ENCODE results near the gene AP2A2.
"Not testable (repeated sequence)": the region's sequence is repeated elsewhere in the genome, so short reads cannot be mapped to it uniquely, and the experiment has no call there.

AP2A2 gene

DNA sequence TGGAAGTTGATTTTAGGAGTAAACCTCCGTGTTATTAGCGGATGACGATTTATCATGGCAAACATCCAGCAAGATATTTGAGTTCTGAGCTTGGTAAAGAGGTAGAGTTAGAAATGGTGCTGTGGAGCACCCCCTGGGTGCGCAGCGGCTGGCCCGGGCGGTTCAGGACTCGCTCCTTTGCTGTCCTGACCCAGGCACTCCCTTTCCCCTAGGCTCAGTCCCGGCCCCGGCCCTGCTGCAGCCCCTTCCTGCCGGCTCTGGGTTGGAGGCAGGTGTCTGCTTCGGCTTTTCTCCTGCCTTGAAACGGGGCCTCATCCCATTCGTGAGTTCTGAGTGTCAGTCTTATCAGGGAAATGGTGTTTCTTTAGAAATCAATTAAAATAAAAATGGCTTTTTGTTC lies 33.4 kb downstream of the AP2A2 start:
- Histone ChIP-seq H3K9ac (ENCODE audit: low read length in 5 of 5) (no peak overlapping the region), H3K27ac (ENCODE audit: low read depth, low read length) (no peak overlapping the region), H3K36me3 (ENCODE audit: control insufficient read depth in 5 of 5, insufficient read depth in 5 of 5, low read length in 5 of 5) (peaks cover 0 to 54% (median 40%) of the 10 kb centered on the region in 5 donors), H3K9me3 (ENCODE audit: control insufficient read depth in 5 of 5, low read length in 5 of 5) (no peaks in the 10 kb centered on the region), H3K4me3 (ENCODE audit: low read depth in 1 of 5, low read length in 5 of 5) (no peak overlapping the region), H3K27me3 (ENCODE audit: control insufficient read depth in 5 of 5, insufficient read depth in 4 of 5, low read length in 5 of 5) (no peaks in the 10 kb centered on the region), H3K4me1 (ENCODE audit: control insufficient read depth in 5 of 5, insufficient read depth in 5 of 5, low read length in 5 of 5) (peaks cover 0 to 15% (median 7%) of the 10 kb centered on the region in 5 donors)

DNA sequence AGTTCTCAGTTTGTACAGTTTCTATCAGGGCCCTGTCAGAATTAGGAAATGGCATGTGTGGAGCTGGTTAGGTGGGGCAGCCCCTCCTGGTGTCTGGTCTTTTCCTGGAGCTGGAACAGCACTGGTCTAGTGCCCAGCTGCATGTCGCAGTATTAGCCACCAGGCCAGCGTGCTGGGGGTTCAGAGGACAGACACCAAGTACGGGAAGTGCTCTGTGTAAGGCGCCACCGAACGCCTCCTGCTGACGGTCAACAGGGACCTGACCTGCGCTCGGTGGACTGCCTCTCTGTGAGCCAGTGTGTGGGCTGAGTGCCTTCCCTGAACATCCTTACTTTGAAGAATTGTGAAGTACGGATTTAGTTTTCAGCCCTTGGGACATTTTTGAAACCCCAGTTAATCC lies 33.9 kb downstream of the AP2A2 start:
- Histone ChIP-seq H3K27ac (ENCODE audit: low read depth, low read length) (no peak overlapping the region), H3K9me3 (ENCODE audit: control insufficient read depth in 5 of 5, low read length in 5 of 5) (no peaks in the 10 kb centered on the region), H3K9ac (ENCODE audit: low read length in 5 of 5) (no peak overlapping the region), H3K36me3 (ENCODE audit: control insufficient read depth in 5 of 5, insufficient read depth in 5 of 5, low read length in 5 of 5) (peaks cover 0 to 59% (median 44%) of the 10 kb centered on the region in 5 donors), H3K27me3 (ENCODE audit: control insufficient read depth in 5 of 5, insufficient read depth in 4 of 5, low read length in 5 of 5) (no peaks in the 10 kb centered on the region), H3K4me1 (ENCODE audit: control insufficient read depth in 5 of 5, insufficient read depth in 5 of 5, low read length in 5 of 5) (peaks cover 0 to 9% (median 7%) of the 10 kb centered on the region in 5 donors), H3K4me3 (ENCODE audit: low read depth in 1 of 5, low read length in 5 of 5) (no peak overlapping the region)

DNA sequence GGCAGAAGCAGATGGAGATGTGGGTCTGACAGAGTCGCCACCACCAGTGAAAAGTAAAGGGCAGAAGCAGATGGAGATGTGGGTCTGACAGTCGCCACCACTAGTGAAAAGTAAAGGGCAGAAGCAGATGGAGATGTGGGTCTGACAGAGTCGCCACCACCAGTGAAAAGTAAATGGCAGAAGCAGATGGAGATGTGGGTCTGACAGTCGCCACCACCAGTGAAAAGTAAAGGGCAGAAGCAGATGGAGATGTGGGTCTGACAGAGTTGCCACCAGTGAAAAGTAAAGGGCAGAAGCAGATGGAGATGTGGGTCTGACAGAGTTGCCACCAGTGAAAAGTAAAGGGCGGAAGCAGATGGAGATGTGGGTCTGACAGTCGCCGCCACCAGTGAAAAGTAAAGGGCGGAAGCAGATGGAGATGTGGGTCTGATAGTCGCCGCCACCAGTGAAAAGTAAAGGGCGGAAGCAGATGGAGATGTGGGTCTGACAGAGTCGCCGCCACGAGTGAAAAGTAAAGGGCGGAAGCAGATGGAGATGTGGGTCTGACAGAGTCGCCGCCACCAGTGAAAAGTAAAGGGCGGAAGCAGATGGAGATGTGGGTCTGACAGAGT lies 35.7 kb downstream of the AP2A2 start:
- H3K36me3 ChIP-seq (ENCODE audit: control insufficient read depth in 5 of 5, insufficient read depth in 5 of 5, low read length in 5 of 5): peaks cover 0 to 61% (median 45%) of the 10 kb centered on the region in 5 donors
- not testable (repeated sequence) for H3K9ac ChIP-seq (ENCODE audit: low read length in 5 of 5); H3K27me3 ChIP-seq (ENCODE audit: control insufficient read depth in 5 of 5, insufficient read depth in 4 of 5, low read length in 5 of 5); H3K4me3 ChIP-seq (ENCODE audit: low read depth in 1 of 5, low read length in 5 of 5); H3K4me1 ChIP-seq (ENCODE audit: control insufficient read depth in 5 of 5, insufficient read depth in 5 of 5, low read length in 5 of 5); H3K27ac ChIP-seq (ENCODE audit: low read depth, low read length); H3K9me3 ChIP-seq (ENCODE audit: control insufficient read depth in 5 of 5, low read length in 5 of 5)

DNA sequence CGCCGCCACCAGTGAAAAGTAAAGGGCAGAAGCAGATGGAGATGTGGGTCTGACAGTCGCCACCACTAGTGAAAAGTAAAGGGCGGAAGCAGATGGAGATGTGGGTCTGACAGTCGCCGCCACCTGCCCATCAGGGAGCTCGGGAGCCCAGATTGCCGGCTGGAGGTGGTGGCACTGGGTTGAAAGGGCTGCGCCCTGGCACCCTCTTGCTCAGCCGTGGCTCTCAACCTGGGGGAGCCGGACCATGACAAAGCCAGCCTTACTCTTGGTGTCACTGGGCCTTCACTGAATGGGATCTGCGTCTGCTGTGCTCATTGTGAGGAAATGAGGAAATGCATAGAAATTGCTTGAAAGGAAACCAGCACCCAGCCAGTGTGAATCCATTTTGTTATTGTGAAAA lies 36.3 kb downstream of the AP2A2 start:
- Histone ChIP-seq H3K27ac (ENCODE audit: low read depth, low read length) (no peak overlapping the region), H3K9ac (ENCODE audit: low read length in 5 of 5) (no peak overlapping the region), H3K27me3 (ENCODE audit: control insufficient read depth in 5 of 5, insufficient read depth in 4 of 5, low read length in 5 of 5) (no peaks in the 10 kb centered on the region), H3K36me3 (ENCODE audit: control insufficient read depth in 5 of 5, insufficient read depth in 5 of 5, low read length in 5 of 5) (peaks cover 0 to 58% (median 43%) of the 10 kb centered on the region in 5 donors), H3K4me3 (ENCODE audit: low read depth in 1 of 5, low read length in 5 of 5) (no peak overlapping the region), H3K9me3 (ENCODE audit: control insufficient read depth in 5 of 5, low read length in 5 of 5) (no peaks in the 10 kb centered on the region), H3K4me1 (ENCODE audit: control insufficient read depth in 5 of 5, insufficient read depth in 5 of 5, low read length in 5 of 5) (peaks cover 0 to 11% (median 6%) of the 10 kb centered on the region in 5 donors)

DNA sequence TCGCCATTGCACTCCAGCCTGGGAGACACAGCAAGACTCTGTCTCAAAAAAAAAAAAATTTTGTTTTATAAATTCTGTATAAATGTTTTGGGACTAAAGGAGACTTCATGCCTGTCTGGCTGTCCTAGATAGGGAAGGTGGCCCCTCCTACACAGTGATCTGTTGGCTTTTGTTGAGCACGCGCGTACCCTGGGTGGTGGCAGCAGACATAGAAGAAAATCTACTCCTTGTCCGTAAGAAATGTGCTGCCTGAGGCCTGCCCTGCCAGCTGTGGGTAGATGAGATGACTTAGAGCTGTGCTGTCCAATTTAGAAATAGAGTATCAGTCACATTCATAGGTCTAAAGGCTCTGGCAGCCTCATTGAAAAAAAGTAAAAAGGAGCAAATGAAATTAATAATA lies 37.0 kb downstream of the AP2A2 start:
- Histone ChIP-seq H3K27me3 (ENCODE audit: control insufficient read depth in 5 of 5, insufficient read depth in 4 of 5, low read length in 5 of 5) (no peaks in the 10 kb centered on the region), H3K27ac (ENCODE audit: low read depth, low read length) (no peak overlapping the region), H3K4me1 (ENCODE audit: control insufficient read depth in 5 of 5, insufficient read depth in 5 of 5, low read length in 5 of 5) (peaks cover 0 to 11% (median 6%) of the 10 kb centered on the region in 5 donors), H3K9ac (ENCODE audit: low read length in 5 of 5) (no peak overlapping the region), H3K36me3 (ENCODE audit: control insufficient read depth in 5 of 5, insufficient read depth in 5 of 5, low read length in 5 of 5) (peaks cover 0 to 56% (median 41%) of the 10 kb centered on the region in 5 donors), H3K9me3 (ENCODE audit: control insufficient read depth in 5 of 5, low read length in 5 of 5) (no peaks in the 10 kb centered on the region), H3K4me3 (ENCODE audit: low read depth in 1 of 5, low read length in 5 of 5) (no peak overlapping the region)

DNA sequence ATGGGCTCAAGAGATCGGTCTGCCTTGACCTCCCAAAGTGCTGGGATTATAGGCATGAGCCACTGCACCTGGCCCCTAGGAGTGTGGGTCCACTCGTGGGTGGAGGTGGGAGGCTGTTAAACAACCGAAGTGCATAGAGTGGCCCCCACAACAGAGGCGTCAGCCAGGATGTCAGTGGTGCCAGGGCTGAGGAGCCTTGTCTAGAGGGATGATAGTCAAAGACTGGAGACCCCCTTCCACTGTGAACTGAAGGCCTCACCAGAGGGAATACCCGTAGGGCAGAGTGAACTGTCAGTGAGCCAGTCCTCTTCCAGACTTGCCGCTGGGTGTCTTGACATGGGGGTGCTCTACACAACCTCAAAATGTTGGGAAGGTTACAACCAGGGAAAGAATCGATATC lies 38.2 kb downstream of the AP2A2 start:
- Histone ChIP-seq H3K36me3 (ENCODE audit: control insufficient read depth in 5 of 5, insufficient read depth in 5 of 5, low read length in 5 of 5) (peaks cover 0 to 56% (median 42%) of the 10 kb centered on the region in 5 donors), H3K9me3 (ENCODE audit: control insufficient read depth in 5 of 5, low read length in 5 of 5) (no peaks in the 10 kb centered on the region), H3K9ac (ENCODE audit: low read length in 5 of 5) (no peak overlapping the region), H3K27ac (ENCODE audit: low read depth, low read length) (no peak overlapping the region), H3K27me3 (ENCODE audit: control insufficient read depth in 5 of 5, insufficient read depth in 4 of 5, low read length in 5 of 5) (no peaks in the 10 kb centered on the region), H3K4me3 (ENCODE audit: low read depth in 1 of 5, low read length in 5 of 5) (no peak overlapping the region), H3K4me1 (ENCODE audit: control insufficient read depth in 5 of 5, insufficient read depth in 5 of 5, low read length in 5 of 5) (peaks cover 2 to 20% (median 16%) of the 10 kb centered on the region in 5 donors)

DNA sequence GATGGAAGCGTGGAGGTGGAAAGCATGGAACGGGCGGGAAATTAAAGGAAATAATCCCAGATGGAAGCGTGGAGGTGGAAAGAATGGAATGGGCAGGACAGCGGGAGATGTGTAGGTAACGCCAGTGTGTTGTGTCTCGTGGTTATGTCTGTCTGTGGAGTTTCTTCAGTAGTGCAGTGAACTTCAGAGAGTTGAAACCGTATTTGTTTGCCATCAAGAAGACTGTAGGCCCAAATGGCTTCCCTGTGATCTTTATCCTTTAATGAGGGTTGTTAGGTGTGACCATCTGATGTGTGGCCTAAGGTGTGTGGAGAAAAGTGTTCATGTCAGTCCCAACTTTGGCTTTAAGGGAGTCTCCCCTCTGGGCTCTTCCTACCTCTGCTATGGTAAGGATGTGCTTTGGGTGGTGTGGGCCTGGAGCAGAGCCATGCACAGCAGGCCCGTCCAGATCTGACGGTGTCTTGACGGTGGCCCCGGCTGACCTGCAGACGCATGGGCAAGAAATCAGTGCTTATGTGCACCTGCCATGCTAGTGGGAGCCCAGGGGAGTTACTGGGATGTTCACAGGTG lies 39.6 kb downstream of the AP2A2 start:
- Histone ChIP-seq H3K27ac (ENCODE audit: low read depth, low read length) (no peak overlapping the region), H3K4me3 (ENCODE audit: low read depth in 1 of 5, low read length in 5 of 5) (no peak overlapping the region), H3K9me3 (ENCODE audit: control insufficient read depth in 5 of 5, low read length in 5 of 5) (no peaks in the 10 kb centered on the region), H3K4me1 (ENCODE audit: control insufficient read depth in 5 of 5, insufficient read depth in 5 of 5, low read length in 5 of 5) (peaks cover 2 to 23% (median 16%) of the 10 kb centered on the region in 5 donors), H3K36me3 (ENCODE audit: control insufficient read depth in 5 of 5, insufficient read depth in 5 of 5, low read length in 5 of 5) (peaks cover 0 to 56% (median 39%) of the 10 kb centered on the region in 5 donors), H3K27me3 (ENCODE audit: control insufficient read depth in 5 of 5, insufficient read depth in 4 of 5, low read length in 5 of 5) (no peaks in the 10 kb centered on the region), H3K9ac (ENCODE audit: low read length in 5 of 5) (peak overlapping the region in 1 of 5 donors; percentile 3)

DNA sequence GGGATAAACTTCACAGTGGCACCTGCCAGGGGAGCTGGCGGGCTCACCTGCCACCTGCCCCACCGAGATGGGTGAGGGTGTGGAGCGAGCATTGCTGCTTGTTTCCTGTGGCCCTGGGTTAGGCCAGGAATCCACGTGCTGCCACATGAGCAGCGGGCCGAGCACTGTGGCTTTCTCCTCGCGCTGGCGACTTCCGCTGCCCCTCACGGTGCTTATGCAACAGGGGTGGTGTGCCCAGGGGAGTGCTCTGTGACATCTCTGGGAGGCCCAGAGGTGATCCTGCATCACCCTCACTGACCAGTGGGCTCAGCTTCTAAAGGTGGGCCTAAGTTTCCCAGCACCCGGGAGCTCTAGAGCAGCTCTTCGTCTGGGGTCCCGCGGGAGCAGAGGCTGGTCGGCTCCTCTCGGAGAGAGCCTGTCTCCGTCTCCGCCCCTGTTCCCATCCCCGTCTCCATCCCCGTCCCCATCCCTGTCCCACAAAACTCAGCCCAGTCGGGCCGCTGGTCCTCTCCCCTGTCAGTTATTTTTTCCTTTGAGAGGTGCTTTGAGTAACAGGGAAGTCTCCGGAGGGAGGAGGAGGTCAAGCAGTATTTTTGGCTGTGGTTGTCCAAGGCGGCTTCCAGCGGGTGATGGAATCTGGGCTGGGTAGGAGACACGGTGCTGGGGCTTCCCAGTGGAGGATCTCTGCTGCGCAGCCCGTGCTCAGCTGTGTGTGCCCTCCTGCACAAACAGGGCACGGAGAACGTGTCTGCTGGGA lies 42.5 kb downstream of the AP2A2 start:
- Histone ChIP-seq H3K4me3 (ENCODE audit: low read depth in 1 of 5, low read length in 5 of 5) (no peak overlapping the region), H3K27me3 (ENCODE audit: control insufficient read depth in 5 of 5, insufficient read depth in 4 of 5, low read length in 5 of 5) (no peaks in the 10 kb centered on the region), H3K27ac (ENCODE audit: low read depth, low read length) (no peak overlapping the region), H3K36me3 (ENCODE audit: control insufficient read depth in 5 of 5, insufficient read depth in 5 of 5, low read length in 5 of 5) (peaks cover 0 to 64% (median 44%) of the 10 kb centered on the region in 5 donors), H3K9ac (ENCODE audit: low read length in 5 of 5) (no peak overlapping the region), H3K4me1 (ENCODE audit: control insufficient read depth in 5 of 5, insufficient read depth in 5 of 5, low read length in 5 of 5) (peaks cover 2 to 28% (median 16%) of the 10 kb centered on the region in 5 donors), H3K9me3 (ENCODE audit: control insufficient read depth in 5 of 5, low read length in 5 of 5) (no peaks in the 10 kb centered on the region)

DNA sequence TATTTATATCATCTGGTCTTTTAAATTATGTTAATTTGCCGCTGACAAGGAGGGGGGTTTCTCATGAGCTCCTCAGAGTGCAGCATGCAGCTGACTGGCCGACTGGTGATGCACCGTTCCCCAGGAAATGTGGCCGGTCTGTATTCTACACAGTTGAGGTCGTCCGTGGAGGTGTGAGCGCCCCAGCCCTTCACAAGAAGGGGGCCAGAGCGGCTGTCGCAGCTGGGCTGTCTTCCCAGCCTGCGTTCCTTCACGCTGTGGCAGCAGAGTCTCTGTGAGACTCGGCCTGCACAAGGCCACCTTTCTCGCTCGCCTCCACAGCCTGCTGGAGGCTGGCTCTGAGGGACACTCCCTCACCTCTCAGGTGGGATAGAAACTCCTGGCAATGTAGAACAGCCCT lies 43.2 kb downstream of the AP2A2 start:
- Histone ChIP-seq H3K9ac (ENCODE audit: low read length in 5 of 5) (no peak overlapping the region), H3K36me3 (ENCODE audit: control insufficient read depth in 5 of 5, insufficient read depth in 5 of 5, low read length in 5 of 5) (peaks cover 0 to 65% (median 45%) of the 10 kb centered on the region in 5 donors), H3K27me3 (ENCODE audit: control insufficient read depth in 5 of 5, insufficient read depth in 4 of 5, low read length in 5 of 5) (no peaks in the 10 kb centered on the region), H3K27ac (ENCODE audit: low read depth, low read length) (no peak overlapping the region), H3K4me3 (ENCODE audit: low read depth in 1 of 5, low read length in 5 of 5) (no peak overlapping the region), H3K9me3 (ENCODE audit: control insufficient read depth in 5 of 5, low read length in 5 of 5) (no peaks in the 10 kb centered on the region), H3K4me1 (ENCODE audit: control insufficient read depth in 5 of 5, insufficient read depth in 5 of 5, low read length in 5 of 5) (peaks cover 2 to 28% (median 16%) of the 10 kb centered on the region in 5 donors)

DNA sequence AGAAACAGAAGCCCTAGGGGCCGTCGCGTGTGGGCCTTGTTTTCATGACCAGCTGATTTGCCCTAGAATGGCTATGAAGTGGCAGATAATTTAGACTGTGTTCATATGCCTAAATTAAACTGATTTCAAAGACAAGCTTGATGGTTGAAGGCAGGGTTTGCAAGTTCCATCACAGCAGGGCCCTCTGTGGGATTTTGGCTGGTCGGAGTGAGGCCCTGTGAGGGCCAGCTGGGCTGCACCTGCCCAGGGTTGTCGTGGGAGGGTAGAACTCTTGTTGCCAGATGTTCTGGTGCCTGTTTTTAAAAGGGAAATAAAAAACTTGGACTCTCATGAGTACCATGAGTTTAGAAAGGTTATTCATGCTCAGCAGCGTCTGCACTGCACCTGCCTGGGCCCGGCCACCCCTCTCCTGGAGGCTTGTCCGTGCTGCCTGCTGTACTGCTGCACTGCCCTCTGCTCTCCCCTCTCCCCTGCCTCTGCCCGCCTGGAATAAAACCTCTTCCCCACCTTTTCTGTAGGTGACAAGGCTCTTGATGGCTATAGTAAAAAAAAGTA lies 44.1 kb downstream of the AP2A2 start:
- H3K27me3 ChIP-seq (ENCODE audit: control insufficient read depth in 5 of 5, insufficient read depth in 4 of 5, low read length in 5 of 5): no peaks in the 10 kb centered on the region
- H3K4me1 ChIP-seq (ENCODE audit: control insufficient read depth in 5 of 5, insufficient read depth in 5 of 5, low read length in 5 of 5): peaks cover 0 to 28% (median 16%) of the 10 kb centered on the region in 5 donors
- H3K4me3 ChIP-seq (ENCODE audit: low read depth in 1 of 5, low read length in 5 of 5): no peak overlapping the region
- no peaks in the 10 kb centered on the region for H3K9me3 ChIP-seq (ENCODE audit: control insufficient read depth in 5 of 5, low read length in 5 of 5)
- no peak overlapping the region for H3K27ac ChIP-seq (ENCODE audit: low read depth, low read length)
- H3K36me3 ChIP-seq (ENCODE audit: control insufficient read depth in 5 of 5, insufficient read depth in 5 of 5, low read length in 5 of 5): peaks cover 0 to 67% (median 40%) of the 10 kb centered on the region in 5 donors
- H3K9ac ChIP-seq (ENCODE audit: low read length in 5 of 5): no peak overlapping the region

Data from subcutaneous abdominal adipose tissue (tissue), 5 donors.